Left ventricle myocardium superior (tissue), 1 donor: ENCODE measurements around the gene CAGE1. TPM values are rescaled to one million over a fixed set of nuclear protein-coding genes. Genes with fewer than 3 reads are reported as not detected.

Experiments used
- ATAC-seq: fragments of 200-7000 bp; cut with Tn5 transposase; one replicate; pipeline ENCODE4 v1.9.1; 2020; ENCODE audit warnings: mild to moderate bottlenecking, moderate library complexity
- DNase-seq: peaks from one replicate; pipeline ENCODE4 v3.0.0-alpha.2; 2020
- intact Hi-C: fragments of 100-400 bp; cut with micrococcal nuclease; formaldehyde crosslinking; loops from one replicate; pipeline ENCODE4 v1.11.0; 2022
- total RNA-seq: library from RNA; stranded (reverse); fragmentation: NEBNext Ultra II Directional; extraction: Animal tissue kit (Norgen Biotek cat#: 25700); gene quantifications from one replicate; pipeline ENCODE4 v1.2.1, GENCODE V29; 2021
- donor health status: DM: no; HTN: yes; CAD: no; lungs with severe emphysema.

CAGE1 gene
- total RNA-seq, 1 donor from 2014 or later, result not detected

DNA sequence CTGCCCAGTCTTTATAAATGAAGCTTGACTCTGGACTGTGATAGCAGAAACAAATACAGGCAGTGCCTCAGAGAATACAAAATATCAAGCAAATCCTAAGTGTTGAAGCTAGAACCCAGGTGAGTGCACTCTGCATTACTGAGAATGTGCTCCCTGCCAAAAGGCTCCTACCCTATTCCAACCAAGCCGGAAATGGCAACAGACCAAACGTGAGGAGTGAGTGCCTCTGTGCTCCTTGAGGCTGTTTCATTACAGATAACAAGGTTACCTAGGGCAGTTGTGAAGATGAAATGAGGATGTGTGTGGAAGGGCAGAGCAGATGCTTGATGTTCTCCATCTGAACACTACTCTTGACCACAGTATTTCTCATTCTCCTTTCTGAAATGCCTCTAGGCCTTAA, 105.9 kb downstream of the CAGE1 start:
- intact Hi-C loops, result no loop called here
- ATAC-seq, result no peak

DNA sequence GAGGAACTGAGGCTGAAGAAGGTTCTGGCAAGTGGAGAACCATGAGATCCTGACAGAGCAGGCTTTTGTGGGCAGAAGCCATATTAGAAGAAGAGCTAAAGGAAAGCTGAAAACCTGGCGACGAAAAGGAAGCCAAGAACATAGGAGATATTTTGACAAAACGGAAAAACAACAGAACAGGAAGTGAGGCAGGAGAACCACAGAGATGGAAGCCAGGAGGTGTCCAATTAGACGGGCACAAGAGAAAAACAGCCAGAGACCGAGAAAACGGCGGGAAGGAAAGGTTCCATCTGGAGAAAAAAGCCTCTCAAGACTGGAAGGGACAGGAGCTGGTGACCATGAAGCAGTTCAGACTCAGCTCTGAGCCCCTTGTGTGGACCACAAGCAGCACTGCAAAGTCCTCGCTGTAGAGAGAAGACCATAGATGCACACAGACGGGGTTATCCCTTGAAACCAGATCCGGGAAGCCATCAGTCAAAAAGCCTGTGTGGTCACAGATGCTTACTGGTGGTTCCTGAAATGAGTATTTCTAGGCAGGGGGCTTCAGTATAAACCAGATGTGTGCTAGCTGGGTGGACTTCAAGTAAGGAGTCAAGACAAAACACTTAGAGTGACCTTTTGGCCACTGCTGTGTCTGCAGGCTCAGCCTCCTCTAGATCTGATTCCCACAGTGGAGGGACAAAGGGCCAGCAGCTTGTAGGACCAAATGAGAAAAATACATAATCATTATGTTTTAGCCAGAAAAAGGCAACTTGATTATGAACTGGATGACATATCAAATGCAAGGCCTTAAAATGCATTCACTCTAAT, 107.2 kb downstream of the CAGE1 start:
- ATAC-seq (no peak), DNase-seq (no peak)
- intact Hi-C loops, result no loop called here

More for the DNA sequence above, 105.9 kb downstream of the CAGE1 start:
- no peak for DNase-seq

Other genes with a start within 250 kb of the CAGE1 start
- gene SSR1, start 76.5 kb downstream of the CAGE1 start, total RNA-seq, result 62.5 TPM
- 10.8 TPM for gene RIOK1, start 66 bp upstream of the CAGE1 start, total RNA-seq
- 314 TPM for gene DSP, start 151.9 kb upstream of the CAGE1 start, total RNA-seq
- gene SNRNP48, start 200.5 kb upstream of the CAGE1 start, total RNA-seq, result 17.3 TPM